ENCODE results near the gene GABRB3.

Gene GABRB3

GRCh38 chr15:26525096-26525495 is 247.8 kb downstream of the GABRB3 start:
- TF ChIP-seq CTCF (IDR thresholded peaks at IDR 0.05; ENCODE audit: low read depth, low read length, poor library complexity, severe bottlenecking), result no peak
- TF ChIP-seq EZH2phosphoT487 (IDR thresholded peaks at IDR 0.05; ENCODE audit: borderline replicate concordance, low read length), result no peak
- H3K4me3 ChIP-seq (ENCODE audit: low read length), result no peak overlapping the region

GRCh38 chr15:26521691-26522198 is 251.1 kb downstream of the GABRB3 start:
- peaks cover 26% of the 10 kb centered on the region; the same call in 1 of the 2 replicates for H3K9me3 ChIP-seq (ENCODE audit: control insufficient read depth, insufficient read depth, low read length)
- no peaks in the 10 kb centered on the region for H3K79me2 ChIP-seq (ENCODE audit: control insufficient read depth, low read length)
- no peak overlapping the region for H3K27ac ChIP-seq (ENCODE audit: low read depth, low read length)
- H3K9me2 ChIP-seq (replicated peaks; ENCODE audit: control insufficient read depth, low read length), result no peaks in the 10 kb centered on the region
- H4K20me1 ChIP-seq (ENCODE audit: control insufficient read depth, insufficient read depth, low read depth, low read length), result no peaks in the 10 kb centered on the region
- no peaks in the 10 kb centered on the region for H3K36me3 ChIP-seq (ENCODE audit: control insufficient read depth, low read length)
- H3F3A ChIP-seq (ENCODE audit: control insufficient read depth, insufficient read depth), result no peaks in the 10 kb centered on the region
- no peak overlapping the region for H3K4me2 ChIP-seq (ENCODE audit: low read length)
- TF ChIP-seq EZH2phosphoT487 (IDR thresholded peaks at IDR 0.05; ENCODE audit: borderline replicate concordance, low read length) (no peak), CTCF (IDR thresholded peaks at IDR 0.05; ENCODE audit: low read depth, low read length, poor library complexity, severe bottlenecking) (no peak)
- no peak overlapping the region for H3K4me3 ChIP-seq (ENCODE audit: low read length)
- no peaks in the 10 kb centered on the region for H3K27me3 ChIP-seq (ENCODE audit: control insufficient read depth, low read length)
- no peaks in the 10 kb centered on the region for H3K4me1 ChIP-seq (ENCODE audit: control insufficient read depth, low read length)

More at GRCh38 chr15:26525096-26525495, 247.8 kb downstream of the GABRB3 start:
- no peak overlapping the region for H3K4me2 ChIP-seq (ENCODE audit: low read length)
- H3K4me1 ChIP-seq (ENCODE audit: control insufficient read depth, low read length), result no peaks in the 10 kb centered on the region
- H3K27me3 ChIP-seq (ENCODE audit: control insufficient read depth, low read length), result no peaks in the 10 kb centered on the region
- H3K27ac ChIP-seq (ENCODE audit: low read depth, low read length), result no peak overlapping the region
- no peaks in the 10 kb centered on the region for H3K36me3 ChIP-seq (ENCODE audit: control insufficient read depth, low read length)
- H3F3A ChIP-seq (ENCODE audit: control insufficient read depth, insufficient read depth), result no peaks in the 10 kb centered on the region
- H4K20me1 ChIP-seq (ENCODE audit: control insufficient read depth, insufficient read depth, low read depth, low read length), result no peaks in the 10 kb centered on the region
- no peaks in the 10 kb centered on the region for H3K9me2 ChIP-seq (replicated peaks; ENCODE audit: control insufficient read depth, low read length)
- H3K79me2 ChIP-seq (ENCODE audit: control insufficient read depth, low read length), result no peaks in the 10 kb centered on the region
- H3K9me3 ChIP-seq (ENCODE audit: control insufficient read depth, insufficient read depth, low read length), result peaks cover 8% of the 10 kb centered on the region; the same call in 1 of the 2 replicates

GRCh38 chr15:26521130-26521529 is 251.7 kb downstream of the GABRB3 start:
- H3K9me3 ChIP-seq (ENCODE audit: control insufficient read depth, insufficient read depth, low read length), result peaks cover 32% of the 10 kb centered on the region; the same call in 1 of the 2 replicates
- TF ChIP-seq EZH2phosphoT487 (IDR thresholded peaks at IDR 0.05; ENCODE audit: borderline replicate concordance, low read length) (no peak), CTCF (IDR thresholded peaks at IDR 0.05; ENCODE audit: low read depth, low read length, poor library complexity, severe bottlenecking) (no peak)
- no peaks in the 10 kb centered on the region for H3K4me1 ChIP-seq (ENCODE audit: control insufficient read depth, low read length)
- no peaks in the 10 kb centered on the region for H4K20me1 ChIP-seq (ENCODE audit: control insufficient read depth, insufficient read depth, low read depth, low read length)
- H3K27me3 ChIP-seq (ENCODE audit: control insufficient read depth, low read length), result no peaks in the 10 kb centered on the region
- H3F3A ChIP-seq (ENCODE audit: control insufficient read depth, insufficient read depth), result no peaks in the 10 kb centered on the region
- H3K9me2 ChIP-seq (replicated peaks; ENCODE audit: control insufficient read depth, low read length), result no peaks in the 10 kb centered on the region
- H3K36me3 ChIP-seq (ENCODE audit: control insufficient read depth, low read length), result no peaks in the 10 kb centered on the region
- no peak overlapping the region for H3K4me2 ChIP-seq (ENCODE audit: low read length)
- H3K27ac ChIP-seq (ENCODE audit: low read depth, low read length), result no peak overlapping the region
- no peaks in the 10 kb centered on the region for H3K79me2 ChIP-seq (ENCODE audit: control insufficient read depth, low read length)
- no peak overlapping the region for H3K4me3 ChIP-seq (ENCODE audit: low read length)

All from DOHH2 (cell line).